Karpas-422 (cell line): ENCODE data around the gene MAP4K3. TPM values are rescaled to one million over a fixed set of nuclear protein-coding genes. Genes with fewer than 3 reads are reported as not detected.

Experiments
- DNase-seq: peaks from one replicate; pipeline ENCODE4 v3.0.0-alpha.2; 2015
- H2AFZ ChIP-seq: fragments of 200-600 bp; sonication (generic); 2 replicates; pipeline ENCODE4 v1.6.1; 2014; ENCODE audit warnings: antibody characterized with exemption, low read length, mixed read lengths
- H3K27ac ChIP-seq: fragments of 200-600 bp; sonication (generic); 2 replicates; pipeline ENCODE4 v1.5.1; 2014; ENCODE audit warnings: mild to moderate bottlenecking, low read length, moderate library complexity
- H3K27me3 ChIP-seq: fragments of 200-600 bp; sonication (generic); 2 replicates; pipeline ENCODE4 v1.6.1; 2014; ENCODE audit warnings: low read length, mixed read lengths
- H3K36me3 ChIP-seq: fragments of 200-600 bp; sonication (generic); 2 replicates; pipeline ENCODE4 v1.6.1; 2014; ENCODE audit warnings: low read length, mixed read lengths; ENCODE audit not compliant: insufficient read depth
- H3K4me1 ChIP-seq: fragments of 200-600 bp; sonication (generic); 2 replicates; pipeline ENCODE4 v1.6.1; 2014; ENCODE audit warnings: mild to moderate bottlenecking, low read length, mixed read lengths
- H3K4me2 ChIP-seq: fragments of 200-600 bp; sonication (generic); 2 replicates; pipeline ENCODE4 v1.6.1; 2014; ENCODE audit warnings: low read length, low read depth, mild to moderate bottlenecking; ENCODE audit not compliant: poor library complexity, severe bottlenecking
- H3K4me3 ChIP-seq: fragments of 200-600 bp; sonication (generic); 2 replicates; pipeline ENCODE4 v1.5.1; 2014; ENCODE audit warnings: mild to moderate bottlenecking, antibody characterized with exemption, low read length, mixed read lengths
- H3K79me2 ChIP-seq: fragments of 200-600 bp; sonication (generic); 2 replicates; pipeline ENCODE4 v1.6.1; 2014; ENCODE audit warnings: mild to moderate bottlenecking, low read length, mixed read lengths
- H3K9ac ChIP-seq: fragments of 200-600 bp; sonication (generic); 2 replicates; pipeline ENCODE4 v1.6.0; 2014; ENCODE audit warnings: low read length
- H3K9me2 ChIP-seq: fragments of 200-600 bp; sonication (generic), shearing (Covaris generic); replicated peaks from 2 replicates; pipeline ENCODE4 v1.6.0; 2014; ENCODE audit warnings: mild to moderate bottlenecking, low read length, moderate library complexity; ENCODE audit not compliant: insufficient read depth
- H3K9me3 ChIP-seq: fragments of 300-700, 200-600 bp; sonication (generic); 2 replicates; pipeline ENCODE4 v1.6.1; 2014; ENCODE audit warnings: low read length, mixed read lengths
- H4K20me1 ChIP-seq: fragments of 200-600 bp; sonication (generic); 2 replicates; pipeline ENCODE4 v1.6.1; 2014; ENCODE audit warnings: mild to moderate bottlenecking, antibody characterized with exemption, low read length, low read depth; ENCODE audit not compliant: insufficient read depth
- total RNA-seq: library from RNA; depleted of rRNA; stranded (reverse); fragments of >200 nt; shearing (Covaris generic); gene quantifications from 2 replicates; pipeline ENCODE4 v1.2.3, GENCODE V29; 2014; ENCODE audit warnings: low replicate concordance

The MAP4K3 gene
- total RNA-seq, 1 experiment from 2014 or later, result 11.5 TPM

- Histone ChIP-seq H3K9ac (no peak overlapping the region), H3K9me3 (no peaks in the 10 kb centered on the region; the same call in 1 of the 2 replicates), H3K4me3 (no peak overlapping the region), H3K27me3 (no peaks in the 10 kb centered on the region), H3K9me2 (no peaks in the 10 kb centered on the region), H3K27ac (no peak overlapping the region), H2AFZ (peak overlapping the region; percentile 51; the same call in 1 of the 2 replicates), H3K36me3 (no peaks in the 10 kb centered on the region), H4K20me1 (no peaks in the 10 kb centered on the region), H3K4me2 (peak overlapping the region; percentile 50), H3K79me2 (no peaks in the 10 kb centered on the region), H3K4me1 (peaks cover 31% of the 10 kb centered on the region)
- DNase-seq, result no peak
Measured at GRCh38 chr2:39479053-39479670, 42.1 kb upstream of the MAP4K3 start.

GRCh38 chr2:39476524-39476923 lies 39.4 kb upstream of the MAP4K3 start:
- Histone ChIP-seq H3K9me3 (no peaks in the 10 kb centered on the region; the same call in 1 of the 2 replicates), H3K27me3 (no peaks in the 10 kb centered on the region), H2AFZ (peak overlapping the region; percentile 91), H3K36me3 (no peaks in the 10 kb centered on the region), H3K4me1 (peaks cover 28% of the 10 kb centered on the region), H3K4me2 (peak overlapping the region; percentile 69), H3K27ac (peak overlapping the region; percentile 50), H3K9ac (peak overlapping the region; percentile 51), H3K79me2 (no peaks in the 10 kb centered on the region), H3K4me3 (peak overlapping the region; percentile 56), H3K9me2 (no peaks in the 10 kb centered on the region), H4K20me1 (no peaks in the 10 kb centered on the region)
- DNase-seq, result peak; percentile 73

- H3K4me2 ChIP-seq, result no peak overlapping the region
- no peak overlapping the region for H3K9ac ChIP-seq
- no peak for DNase-seq
- no peaks in the 10 kb centered on the region for H3K79me2 ChIP-seq
- H4K20me1 ChIP-seq, result no peaks in the 10 kb centered on the region
- H3K4me3 ChIP-seq, result no peak overlapping the region
- H2AFZ ChIP-seq, result no peak overlapping the region
- H3K9me2 ChIP-seq, result no peaks in the 10 kb centered on the region
- H3K36me3 ChIP-seq, result no peaks in the 10 kb centered on the region
- no peak overlapping the region for H3K27ac ChIP-seq
- H3K9me3 ChIP-seq, result no peaks in the 10 kb centered on the region; the same call in 1 of the 2 replicates
- no peaks in the 10 kb centered on the region for H3K27me3 ChIP-seq
- H3K4me1 ChIP-seq, result peaks cover 43% of the 10 kb centered on the region
Measured at GRCh38 chr2:39475006-39475405, 37.9 kb upstream of the MAP4K3 start.

- Histone ChIP-seq H3K4me3 (no peak overlapping the region), H3K9me2 (no peaks in the 10 kb centered on the region), H3K4me2 (peak overlapping the region; percentile 33), H3K9ac (no peak overlapping the region), H3K27me3 (no peaks in the 10 kb centered on the region), H3K27ac (peak overlapping the region; percentile 1; the same call in 1 of the 2 replicates), H4K20me1 (no peaks in the 10 kb centered on the region), H3K36me3 (no peaks in the 10 kb centered on the region), H3K9me3 (no peaks in the 10 kb centered on the region), H2AFZ (no peak overlapping the region), H3K4me1 (peaks cover 31% of the 10 kb centered on the region), H3K79me2 (no peaks in the 10 kb centered on the region)
- no peak for DNase-seq
Measured at GRCh38 chr2:39470580-39470979, 33.5 kb upstream of the MAP4K3 start.

- H3K4me1 ChIP-seq, result peaks cover 31% of the 10 kb centered on the region
- peak overlapping the region; percentile 1; the same call in 1 of the 2 replicates for H3K27ac ChIP-seq
- H3K36me3 ChIP-seq, result no peaks in the 10 kb centered on the region
- no peaks in the 10 kb centered on the region for H3K9me2 ChIP-seq
- no peaks in the 10 kb centered on the region for H3K79me2 ChIP-seq
- no peak overlapping the region; the same call in 1 of the 2 replicates for H3K9ac ChIP-seq
- peak; percentile 85 for DNase-seq
- no peaks in the 10 kb centered on the region for H3K9me3 ChIP-seq
- no peak overlapping the region; the same call in 1 of the 2 replicates for H3K4me3 ChIP-seq
- H3K27me3 ChIP-seq, result no peaks in the 10 kb centered on the region
- H2AFZ ChIP-seq, result 0 out of 2 replicates have a peak overlapping the region, but pooled peaks have one; percentile 19
- no peaks in the 10 kb centered on the region for H4K20me1 ChIP-seq
- peak overlapping the region; percentile 33 for H3K4me2 ChIP-seq
Measured at GRCh38 chr2:39469807-39470206, 32.7 kb upstream of the MAP4K3 start.

- no peaks in the 10 kb centered on the region for H3K27me3 ChIP-seq
Measured at GRCh38 chr2:39468579-39469451, 31.7 kb upstream of the MAP4K3 start.

GRCh38 chr2:39466311-39466710 lies 29.2 kb upstream of the MAP4K3 start:
- no peak overlapping the region for H2AFZ ChIP-seq
- H3K4me1 ChIP-seq, result peaks cover 26% of the 10 kb centered on the region
- no peak overlapping the region for H3K4me3 ChIP-seq
- H3K9me3 ChIP-seq, result no peaks in the 10 kb centered on the region
- no peaks in the 10 kb centered on the region for H3K79me2 ChIP-seq
- no peak overlapping the region for H3K9ac ChIP-seq
- no peaks in the 10 kb centered on the region for H4K20me1 ChIP-seq
- no peak overlapping the region for H3K4me2 ChIP-seq
- no peaks in the 10 kb centered on the region for H3K9me2 ChIP-seq
- no peak for DNase-seq
- no peak overlapping the region for H3K27ac ChIP-seq
- no peaks in the 10 kb centered on the region for H3K27me3 ChIP-seq
- H3K36me3 ChIP-seq, result no peaks in the 10 kb centered on the region

More at GRCh38 chr2:39468579-39469451, 31.7 kb upstream of the MAP4K3 start:
- no peaks in the 10 kb centered on the region for H3K9me3 ChIP-seq
- no peak overlapping the region for H2AFZ ChIP-seq
- no peak overlapping the region for H3K4me3 ChIP-seq
- H3K9ac ChIP-seq, result no peak overlapping the region
- no peak for DNase-seq
- no peaks in the 10 kb centered on the region for H3K9me2 ChIP-seq
- no peaks in the 10 kb centered on the region for H3K36me3 ChIP-seq
- no peak overlapping the region for H3K4me2 ChIP-seq
- H3K27ac ChIP-seq, result no peak overlapping the region
- no peaks in the 10 kb centered on the region for H3K79me2 ChIP-seq
- H4K20me1 ChIP-seq, result no peaks in the 10 kb centered on the region
- peaks cover 31% of the 10 kb centered on the region for H3K4me1 ChIP-seq

- Histone ChIP-seq H3K36me3 (no peaks in the 10 kb centered on the region), H3K4me3 (no peak overlapping the region), H3K9ac (no peak overlapping the region), H3K4me1 (peaks cover 12% of the 10 kb centered on the region), H3K9me2 (no peaks in the 10 kb centered on the region), H3K4me2 (no peak overlapping the region), H2AFZ (no peak overlapping the region), H3K27ac (no peak overlapping the region), H3K27me3 (no peaks in the 10 kb centered on the region), H3K9me3 (no peaks in the 10 kb centered on the region), H4K20me1 (no peaks in the 10 kb centered on the region), H3K79me2 (no peaks in the 10 kb centered on the region)
- no peak for DNase-seq
Measured at GRCh38 chr2:39464864-39465263, 27.8 kb upstream of the MAP4K3 start.
